HEK293 (cell line): ENCODE results near the gene HIVEP2.

ENCODE experiments used
- CTCF ChIA-PET: fragments of 350-600 bp; formaldehyde crosslinking; extraction: SDS; loops from one replicate; lab custom pipeline; 2021; ENCODE audit warnings: antibody characterized with exemption; lab: Yijun Ruan, JAX
- POLR2A ChIA-PET: fragments of 300-600 bp; formaldehyde crosslinking; extraction: SDS; loops from one replicate; lab custom pipeline; 2020; ENCODE audit warnings: antibody characterized with exemption, inconsistent platforms; lab: Yijun Ruan, JAX
- H3K27ac ChIP-seq: fragments of 200-500 bp; sonication (Bioruptor generic); 2 replicates; pipeline ENCODE4 v1.5.1; 2014; ENCODE audit warnings: low read depth, low read length, control low read depth, inconsistent platforms; ENCODE audit errors: extremely low read depth
- H3K36me3 ChIP-seq, 2 experiments: fragments of 200-500 bp in 1 of 2; sonication (Bioruptor generic) in 1 of 2; 1 replicate in 1 of 2; 2 replicates in 1 of 2; pipeline ENCODE4 v1.5.1; 2014 to 2017; ENCODE audit warnings: inconsistent platforms in 2 of 2, low read length in 2 of 2; ENCODE audit not compliant: control insufficient read depth in 2 of 2, insufficient read depth in 1 of 2
- H3K4me1 ChIP-seq: fragments of 200-500 bp; sonication (Bioruptor generic); 2 replicates; pipeline ENCODE4 v1.5.1; 2014; ENCODE audit warnings: mild to moderate bottlenecking, low read length, inconsistent platforms; ENCODE audit not compliant: control insufficient read depth, insufficient read depth
- H3K4me3 ChIP-seq: 2 replicates; pipeline ENCODE4 v1.5.1; 2011; ENCODE audit warnings: low read depth, mild to moderate bottlenecking, control low read depth, low read length, moderate library complexity
- H3K9me3 ChIP-seq: fragments of 200-500 bp; sonication (Bioruptor generic); 2 replicates; pipeline ENCODE4 v1.5.1; 2014; ENCODE audit warnings: low read depth, low read length, inconsistent platforms; ENCODE audit not compliant: control insufficient read depth, insufficient read depth
- ATF2 ChIP-seq: fragments of 450-650 bp; formaldehyde crosslinking; IDR thresholded peaks from 2 replicates; pipeline ENCODE4 v1.5.1; 2016; ENCODE audit warnings: missing biosample characterization, missing genetic modification characterization, low read depth
- BCL11B ChIP-seq: fragments of 450-650 bp; formaldehyde crosslinking; IDR thresholded peaks from 2 replicates; pipeline ENCODE4 v1.5.1; 2016; ENCODE audit warnings: low read depth, missing biosample characterization, missing genetic modification characterization
- BCL6B ChIP-seq: fragments of 450-650 bp; formaldehyde crosslinking; IDR thresholded peaks from 2 replicates; pipeline ENCODE4 v1.5.1; 2017; ENCODE audit warnings: missing biosample characterization, missing genetic modification characterization
- KLF16 ChIP-seq: fragments of 450-650 bp; formaldehyde crosslinking; IDR thresholded peaks from 2 replicates; pipeline ENCODE4 v1.5.1; 2017; ENCODE audit warnings: missing biosample characterization, missing genetic modification characterization
- PRDM6 ChIP-seq: fragments of 450-650 bp; formaldehyde crosslinking; IDR thresholded peaks from 2 replicates; pipeline ENCODE4 v1.5.1; 2017; ENCODE audit warnings: missing biosample characterization, missing genetic modification characterization
- SP3 ChIP-seq: fragments of 450-650 bp; formaldehyde crosslinking; IDR thresholded peaks from 2 replicates; pipeline ENCODE4 v1.5.1; 2016; ENCODE audit warnings: missing biosample characterization, missing genetic modification characterization
- ZFP37 ChIP-seq: fragments of 450-650 bp; formaldehyde crosslinking; IDR thresholded peaks from 2 replicates; pipeline ENCODE4 v1.5.1; 2016; ENCODE audit warnings: missing biosample characterization, missing genetic modification characterization
- ZNF169 ChIP-seq: fragments of 450-650 bp; formaldehyde crosslinking; IDR thresholded peaks from 2 replicates; pipeline ENCODE4 v1.5.1; 2016; ENCODE audit warnings: missing biosample characterization, missing genetic modification characterization
- ZNF335 ChIP-seq: fragments of 450-650 bp; formaldehyde crosslinking; conservative IDR thresholded peaks from 2 replicates; pipeline ENCODE4 v1.5.1; 2016; ENCODE audit warnings: missing biosample characterization, missing genetic modification characterization
- ZNF366 ChIP-seq: fragments of 450-650 bp; formaldehyde crosslinking; conservative IDR thresholded peaks from 2 replicates; pipeline ENCODE4 v1.5.1; 2016; ENCODE audit warnings: missing biosample characterization, missing genetic modification characterization
- ZNF398 ChIP-seq: fragments of 450-650 bp; formaldehyde crosslinking; IDR thresholded peaks from 2 replicates; pipeline ENCODE4 v1.5.1; 2017; ENCODE audit warnings: missing biosample characterization, missing genetic modification characterization
- ZNF449 ChIP-seq: fragments of 450-650 bp; formaldehyde crosslinking; IDR thresholded peaks from 2 replicates; pipeline ENCODE4 v1.5.1; 2017; ENCODE audit warnings: missing biosample characterization, mild to moderate bottlenecking, missing genetic modification characterization, moderate library complexity
- ZNF548 ChIP-seq: fragments of 450-650 bp; formaldehyde crosslinking; IDR thresholded peaks from 2 replicates; pipeline ENCODE4 v1.5.1; 2016; ENCODE audit warnings: missing biosample characterization, missing genetic modification characterization
- ZNF571 ChIP-seq: fragments of 450-650 bp; formaldehyde crosslinking; IDR thresholded peaks from 2 replicates; pipeline ENCODE4 v1.5.0; 2017; ENCODE audit warnings: missing biosample characterization, missing genetic modification characterization
- ZNF600 ChIP-seq: fragments of 450-650 bp; formaldehyde crosslinking; IDR thresholded peaks from 2 replicates; pipeline ENCODE4 v1.5.1; 2016; ENCODE audit warnings: missing biosample characterization, missing genetic modification characterization
- ZNF670 ChIP-seq: fragments of 450-650 bp; formaldehyde crosslinking; IDR thresholded peaks from 2 replicates; pipeline ENCODE4 v1.5.1; 2016; ENCODE audit warnings: missing biosample characterization, missing genetic modification characterization, low read depth
- ZNF791 ChIP-seq: fragments of 450-650 bp; formaldehyde crosslinking; IDR thresholded peaks from 2 replicates; pipeline ENCODE4 v1.5.1; 2016; ENCODE audit warnings: missing biosample characterization, missing genetic modification characterization
- ZSCAN4 ChIP-seq: fragments of 450-650 bp; formaldehyde crosslinking; IDR thresholded peaks from 2 replicates; pipeline ENCODE4 v1.5.1; 2017; ENCODE audit warnings: missing biosample characterization, missing genetic modification characterization
- ZXDB ChIP-seq: fragments of 450-650 bp; formaldehyde crosslinking; IDR thresholded peaks from 2 replicates; pipeline ENCODE4 v1.5.1; 2016; ENCODE audit warnings: missing biosample characterization, missing genetic modification characterization

The HIVEP2 gene

GRCh38 chr6:142926177-142926493 lies 18.8 kb downstream of the HIVEP2 start:
- Histone ChIP-seq H3K4me1 (no peaks in the 10 kb centered on the region), H3K27ac (peak overlapping the region; percentile 53; the same call in 1 of the 2 replicates), H3K9me3 (no peaks in the 10 kb centered on the region), H3K4me3 (peak overlapping the region; percentile 57), H3K36me3 (no peaks in the 10 kb centered on the region)
- TF ChIP-seq ZNF398, result no peak
- peak; percentile 58 for TF ChIP-seq ZNF335 (tag by site-specific recombination)
- 0 out of 2 replicates have a peak, but pooled peaks have one; percentile 14 for TF ChIP-seq ZNF366 (tag by site-specific recombination)
- CTCF ChIA-PET, result interaction anchor here (0.6 to 1.0 kb wide), 3 partner anchors 11 to 452 kb away, joined by 3 read pairs; no protein-coding TSS in a partner anchor
- POLR2A ChIA-PET, result interaction anchor here (0.7 kb wide), 1 partner anchor 44 kb away, joined by 3 read pairs; no protein-coding TSS in a partner anchor

GRCh38 chr6:142925575-142926110 lies 19.3 kb downstream of the HIVEP2 start:
- Histone ChIP-seq H3K9me3 (no peaks in the 10 kb centered on the region), H3K27ac (no peak overlapping the region), H3K4me3 (no peak overlapping the region), H3K36me3 (no peaks in the 10 kb centered on the region)
- ChIA-PET POLR2A (no interaction called here), CTCF (interaction anchor here (0.6 to 1.0 kb wide), 5 partner anchors 12 to 1658 kb away, joined by 3 read pairs; no protein-coding TSS in a partner anchor)
- no peak for TF ChIP-seq ZXDB (tag by site-specific recombination)
- TF ChIP-seq SP3 (tag by site-specific recombination), result no peak
- TF ChIP-seq KLF16 (tag by site-specific recombination), result no peak
- TF ChIP-seq ZNF670, result no peak
- no peak for TF ChIP-seq ZFP37
- TF ChIP-seq ZNF548 (tag by site-specific recombination), result no peak
- TF ChIP-seq ZNF449, result no peak
- no peak for TF ChIP-seq ZNF571 (tag by site-specific recombination)
- TF ChIP-seq ZSCAN4 (tag by site-specific recombination), result no peak
- no peak for TF ChIP-seq ZNF169 (tag by site-specific recombination)
- TF ChIP-seq BCL6B (tag by site-specific recombination), result no peak
- TF ChIP-seq ZNF791 (tag by site-specific recombination), result no peak
- TF ChIP-seq, all 188 proteins: peak for 0
- H3K4me1 ChIP-seq, result no peaks in the 10 kb centered on the region

- POLR2A ChIA-PET, result interaction anchor here (1.1 kb wide), 1 partner anchor 19 kb away, joined by 3 read pairs; no protein-coding TSS in a partner anchor
- no peaks in the 10 kb centered on the region for H3K36me3 ChIP-seq
- no peak overlapping the region for H3K27ac ChIP-seq
- H3K9me3 ChIP-seq, result no peaks in the 10 kb centered on the region
- H3K4me1 ChIP-seq, result no peaks in the 10 kb centered on the region
- TF ChIP-seq ATF2 (tag by site-specific recombination) (peak; percentile 81), PRDM6 (tag by site-specific recombination) (peak; percentile 68; the same call in 1 of the 2 replicates), BCL11B (no peak), ZNF600 (peak; percentile 62)
- no peak overlapping the region for H3K4me3 ChIP-seq
- CTCF ChIA-PET, result no interaction called here
These were observed 26.5 kb downstream of the HIVEP2 start for GRCh38 chr6:142918339-142919042.
